Stromal cell of bone marrow (primary cell): ENCODE data around the gene KIF3B.
"Not testable (repeated sequence)": the region's sequence is repeated elsewhere in the genome, so short reads cannot be mapped to it uniquely, and the experiment has no call there.

Source experiments
- DNase-seq: peaks from one replicate; pipeline ENCODE4 v3.0.0-alpha.2; 2012; ENCODE audit warnings: low read depth

Gene KIF3B

GRCh38 chr20:32277361-32278198 is at the start of gene KIF3B:
TSS of gene KIF3B (plus strand) at chr20:32277651. CDS start at chr20:32309778, 32,127 bp downstream.
- peak; percentile 77 for DNase-seq

GRCh38 chr20:32227744-32228688 is 49.4 kb upstream of the KIF3B start:
- no peak for DNase-seq

- no peak for DNase-seq
Measured at GRCh38 chr20:32229251-32229747, 48.2 kb upstream of the KIF3B start.

GRCh38 chr20:32230707-32231106 is 46.7 kb upstream of the KIF3B start:
- DNase-seq: no peak

GRCh38 chr20:32231245-32231644 is 46.2 kb upstream of the KIF3B start:
- DNase-seq: no peak

GRCh38 chr20:32231847-32232246 is 45.6 kb upstream of the KIF3B start:
- DNase-seq: no peak

- DNase-seq: no peak
Measured at GRCh38 chr20:32232326-32232886, 45.0 kb upstream of the KIF3B start.

GRCh38 chr20:32233286-32233685 is 44.2 kb upstream of the KIF3B start:
- no peak for DNase-seq

- no peak for DNase-seq
Measured at GRCh38 chr20:32234135-32234808, 43.2 kb upstream of the KIF3B start.

GRCh38 chr20:32235331-32236047 is 42.0 kb upstream of the KIF3B start:
- no peak for DNase-seq

- DNase-seq: no peak
Measured at GRCh38 chr20:32236048-32236533, 41.4 kb upstream of the KIF3B start.

GRCh38 chr20:32236819-32237218 is 40.6 kb upstream of the KIF3B start:
- no peak for DNase-seq

GRCh38 chr20:32237419-32237818 is 40.0 kb upstream of the KIF3B start:
- DNase-seq: no peak

GRCh38 chr20:32238483-32239425 is 38.7 kb upstream of the KIF3B start:
- DNase-seq: no peak

- DNase-seq: no peak
Measured at GRCh38 chr20:32240205-32240604, 37.2 kb upstream of the KIF3B start.

GRCh38 chr20:32241807-32242206 is 35.6 kb upstream of the KIF3B start:
- no peak for DNase-seq

GRCh38 chr20:32244150-32244823 is 33.2 kb upstream of the KIF3B start:
- DNase-seq: no peak

GRCh38 chr20:32244959-32245358 is 32.5 kb upstream of the KIF3B start:
- DNase-seq: no peak

- DNase-seq: not testable (repeated sequence)
Measured at GRCh38 chr20:32246208-32246607, 31.2 kb upstream of the KIF3B start.
